ENCODE measurements around the gene CAMSAP2. TPM values are rescaled to one million over a fixed set of nuclear protein-coding genes. Genes with fewer than 3 reads are reported as not detected.

CAMSAP2 gene
- total RNA-seq = 1 to 10 TPM; 3.0 to 4.1 TPM

DNA sequence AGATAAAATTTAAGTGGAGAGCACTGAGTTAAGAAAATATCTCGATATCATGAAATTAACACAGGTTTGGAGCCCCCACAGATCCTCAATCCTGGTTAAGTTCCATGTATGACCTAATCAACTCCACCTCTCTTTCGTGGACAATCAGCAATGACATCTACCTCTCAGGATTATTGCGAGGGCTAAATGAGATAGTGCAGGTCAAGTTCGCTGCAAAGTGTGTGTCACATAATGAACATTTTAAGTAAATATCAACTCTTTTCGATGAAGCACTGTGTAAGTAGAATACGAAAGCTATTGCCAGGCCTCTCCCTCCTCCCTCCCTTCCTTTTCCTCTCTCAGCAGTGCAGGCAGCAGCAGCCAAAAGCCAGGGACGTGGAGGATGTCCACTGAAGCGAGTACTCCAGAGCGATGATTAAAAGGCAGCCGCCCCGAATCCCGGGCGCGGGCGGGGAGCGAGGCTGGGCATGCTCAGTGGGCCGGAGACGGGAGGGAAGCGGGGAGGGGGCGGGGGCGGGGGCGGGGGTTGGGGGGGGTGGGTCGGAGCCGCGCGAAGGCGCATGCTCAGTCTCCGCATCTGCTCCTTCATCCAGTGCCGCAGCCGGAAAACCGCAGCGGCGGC is at the start of gene CAMSAP2:
Gene CAMSAP2, plus strand, starts transcription at position 567 of the 622 bp plus-strand sequence. CDS start 935 bp downstream, outside the sequence.
- CTCF ChIA-PET = interaction anchor here (0.9 to 2.5 kb wide), 3 partner anchors 10 to 234 kb away, joined by 3 to 13 read pairs (median 3); no protein-coding TSS in a partner anchor
- peaks cover 1% of the 10 kb centered on the region for H3K36me3 Mint-ChIP-seq
- DNase-seq = peak; percentile 73
- H3K27ac Mint-ChIP-seq = peak within 1 kb of the TSS; percentile 88
- POLR2A ChIA-PET = interaction anchor here (1.4 kb wide), 1 partner anchor 69 kb away, joined by 8 read pairs; the partner anchor contains the start of gene DDX59
- intact Hi-C loops (cut with micrococcal nuclease) = loop anchor here (2.0 kb wide), 1 partner anchor 68 kb away; no protein-coding TSS in a partner anchor
- no peaks in the 10 kb centered on the region for H3K9me3 Mint-ChIP-seq
- peak within 1 kb of the TSS; percentile 96 for H3K4me3 Mint-ChIP-seq
- H3K27me3 Mint-ChIP-seq = peaks cover 3% of the 10 kb centered on the region
- peaks cover 36% of the 10 kb centered on the region for H3K4me1 Mint-ChIP-seq (ENCODE audit: low read depth)

- H3K36me3 Mint-ChIP-seq = no peaks in the 10 kb centered on the region
- ChIA-PET CTCF (interaction anchor here (0.6 kb wide), 1 partner anchor 405 kb away, joined by 6 read pairs; no protein-coding TSS in a partner anchor), POLR2A (no interaction called here)
- no peak overlapping the region for H3K27ac Mint-ChIP-seq
- no peaks in the 10 kb centered on the region for H3K4me1 Mint-ChIP-seq (ENCODE audit: low read depth)
- intact Hi-C loops (cut with micrococcal nuclease) = no loop called here
- H3K27me3 Mint-ChIP-seq = peaks cover 3% of the 10 kb centered on the region
- no peak overlapping the region for H3K4me3 Mint-ChIP-seq
- DNase-seq = no peak
- H3K9me3 Mint-ChIP-seq = no peaks in the 10 kb centered on the region
Observed at GRCh38 chr1:200692316-200692715, 46.4 kb upstream of the CAMSAP2 start.

DNA sequence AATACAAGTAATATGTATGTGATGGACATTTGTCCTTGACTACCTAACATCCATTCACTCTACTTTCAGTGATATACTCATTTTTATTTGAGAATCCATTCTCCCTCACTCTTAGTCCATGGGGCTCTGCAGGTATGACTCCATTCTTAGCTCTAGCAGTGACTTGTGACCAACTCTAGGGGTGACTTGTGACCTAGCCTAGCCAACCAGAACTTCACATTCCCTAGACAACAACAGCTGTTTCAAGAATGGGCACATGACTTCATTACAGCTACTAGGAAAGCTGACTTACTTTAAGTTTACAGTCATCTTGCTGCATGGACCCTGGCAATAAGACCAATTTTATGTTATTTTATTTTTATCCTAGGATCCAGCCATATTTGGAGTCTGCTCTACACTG is 45.4 kb upstream of the CAMSAP2 start:
- no peak overlapping the region for H3K4me3 Mint-ChIP-seq
- no peak for DNase-seq
- intact Hi-C loops (cut with micrococcal nuclease) = no loop called here
- ChIA-PET POLR2A (no interaction called here), CTCF (interaction anchor here (0.6 to 0.7 kb wide), 3 partner anchors 11 to 286 kb away, joined by 3 to 5 read pairs (median 4); no protein-coding TSS in a partner anchor)
- H3K27me3 Mint-ChIP-seq = peaks cover 3% of the 10 kb centered on the region
- no peaks in the 10 kb centered on the region for H3K36me3 Mint-ChIP-seq
- no peaks in the 10 kb centered on the region for H3K4me1 Mint-ChIP-seq (ENCODE audit: low read depth)
- no peak overlapping the region for H3K27ac Mint-ChIP-seq
- H3K9me3 Mint-ChIP-seq = no peaks in the 10 kb centered on the region

DNA sequence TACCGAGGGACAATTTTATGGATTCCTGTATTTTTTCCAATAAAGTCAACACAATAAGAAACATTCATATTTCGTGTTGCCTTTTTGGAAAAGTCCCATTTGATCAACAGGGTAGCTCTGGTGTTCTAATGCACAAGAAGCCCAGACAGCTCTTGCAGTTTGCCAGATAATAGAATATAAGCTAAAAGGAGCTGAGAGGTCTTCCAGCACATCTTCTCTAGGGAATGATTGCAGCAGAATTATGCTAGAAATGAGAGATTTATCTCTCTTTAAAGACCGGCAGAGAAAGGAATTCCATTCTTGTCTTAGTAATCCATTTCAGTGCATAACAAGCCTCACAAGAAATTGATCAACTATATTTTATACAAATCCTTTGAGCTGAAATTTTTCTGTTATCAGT is 44.0 kb upstream of the CAMSAP2 start:
- no peak for DNase-seq
- H3K4me3 Mint-ChIP-seq = no peak overlapping the region
- no peaks in the 10 kb centered on the region for H3K36me3 Mint-ChIP-seq
- H3K4me1 Mint-ChIP-seq (ENCODE audit: low read depth) = no peaks in the 10 kb centered on the region
- POLR2A ChIA-PET = no interaction called here
- H3K27me3 Mint-ChIP-seq = peaks cover 3% of the 10 kb centered on the region
- CTCF ChIA-PET = interaction anchor here (0.6 kb wide), 1 partner anchor 73 kb away, joined by 3 read pairs; no protein-coding TSS in a partner anchor
- H3K27ac Mint-ChIP-seq = no peak overlapping the region
- intact Hi-C loops (cut with micrococcal nuclease) = no loop called here
- H3K9me3 Mint-ChIP-seq = no peaks in the 10 kb centered on the region

GRCh38 chr1:200699871-200700270 is 38.8 kb upstream of the CAMSAP2 start:
- no peak overlapping the region for H3K4me3 Mint-ChIP-seq
- no peaks in the 10 kb centered on the region for H3K4me1 Mint-ChIP-seq (ENCODE audit: low read depth)
- no peaks in the 10 kb centered on the region for H3K36me3 Mint-ChIP-seq
- no peaks in the 10 kb centered on the region for H3K9me3 Mint-ChIP-seq
- H3K27me3 Mint-ChIP-seq = peaks cover 2% of the 10 kb centered on the region
- no peak for DNase-seq
- CTCF ChIA-PET = interaction anchor here (0.6 to 0.7 kb wide), 2 partner anchors 78 to 190 kb away, joined by 3 read pairs; no protein-coding TSS in a partner anchor
- POLR2A ChIA-PET = no interaction called here
- intact Hi-C loops (cut with micrococcal nuclease) = no loop called here
- H3K27ac Mint-ChIP-seq = no peak overlapping the region

DNA sequence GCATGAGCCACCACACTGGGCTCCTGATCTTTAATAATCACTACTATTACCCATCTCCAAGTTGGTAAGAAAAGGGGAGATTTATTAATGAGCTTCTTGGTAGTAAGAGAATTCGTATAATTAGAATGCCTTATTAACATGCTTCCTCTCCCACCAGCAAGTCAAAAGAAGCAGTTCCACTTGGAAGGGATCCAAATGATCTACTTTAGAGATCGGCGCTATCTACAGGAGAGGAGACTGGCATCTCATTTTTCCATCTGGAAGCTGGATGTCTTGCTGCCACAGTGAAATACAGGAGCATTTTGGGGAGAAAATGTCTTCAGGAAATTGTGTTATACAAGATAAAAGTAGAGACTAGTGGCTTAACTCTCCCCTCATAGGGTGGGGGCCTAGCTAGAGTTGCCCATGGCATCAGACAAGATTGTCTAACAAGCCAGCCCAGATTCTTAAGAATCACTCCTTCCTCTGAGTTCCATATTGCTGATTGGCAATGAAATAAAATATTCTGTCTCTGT is 33.6 kb upstream of the CAMSAP2 start:
- DNase-seq = no peak
- H3K4me3 Mint-ChIP-seq = no peak overlapping the region
- peaks cover 2% of the 10 kb centered on the region for H3K27me3 Mint-ChIP-seq
- ChIA-PET CTCF (no interaction called here), POLR2A (no interaction called here)
- no peaks in the 10 kb centered on the region for H3K4me1 Mint-ChIP-seq (ENCODE audit: low read depth)
- no peaks in the 10 kb centered on the region for H3K36me3 Mint-ChIP-seq
- no peak overlapping the region for H3K27ac Mint-ChIP-seq
- intact Hi-C loops (cut with micrococcal nuclease) = no loop called here
- H3K9me3 Mint-ChIP-seq = no peaks in the 10 kb centered on the region

- Mint-ChIP-seq H3K4me1 (ENCODE audit: low read depth) (no peaks in the 10 kb centered on the region), H3K27ac (no peak overlapping the region), H3K27me3 (peaks cover 2% of the 10 kb centered on the region), H3K9me3 (no peaks in the 10 kb centered on the region), H3K36me3 (no peaks in the 10 kb centered on the region), H3K4me3 (no peak overlapping the region)
- CTCF ChIA-PET = no interaction called here
- POLR2A ChIA-PET = no interaction called here
- intact Hi-C loops (cut with micrococcal nuclease) = no loop called here
- no peak for DNase-seq
Observed at GRCh38 chr1:200706111-200706814, 32.4 kb upstream of the CAMSAP2 start.

DNA sequence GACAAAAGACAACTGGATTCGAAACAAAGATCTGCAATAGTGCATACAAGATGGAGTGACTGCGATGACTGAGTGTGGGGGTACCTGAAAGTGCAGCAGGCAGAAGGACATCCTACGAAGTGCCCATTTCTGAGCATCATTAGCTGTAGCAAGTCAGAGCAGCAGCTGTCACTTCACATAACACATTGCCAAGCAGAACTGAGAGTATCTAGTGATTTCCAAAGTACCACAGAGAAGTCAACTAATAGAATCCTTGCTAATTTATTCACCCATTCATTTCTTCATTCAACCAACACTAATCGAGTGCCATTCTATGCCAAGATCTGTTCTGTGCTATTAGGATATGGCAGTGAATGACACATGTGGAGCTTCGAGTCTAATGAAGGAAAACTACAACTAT is 31.6 kb upstream of the CAMSAP2 start:
- POLR2A ChIA-PET = no interaction called here
- Mint-ChIP-seq H3K4me3 (no peak overlapping the region), H3K9me3 (no peaks in the 10 kb centered on the region), H3K4me1 (ENCODE audit: low read depth) (no peaks in the 10 kb centered on the region), H3K27ac (no peak overlapping the region), H3K27me3 (no peaks in the 10 kb centered on the region), H3K36me3 (no peaks in the 10 kb centered on the region)
- DNase-seq = no peak
- intact Hi-C loops (cut with micrococcal nuclease) = no loop called here
- CTCF ChIA-PET = no interaction called here

DNA sequence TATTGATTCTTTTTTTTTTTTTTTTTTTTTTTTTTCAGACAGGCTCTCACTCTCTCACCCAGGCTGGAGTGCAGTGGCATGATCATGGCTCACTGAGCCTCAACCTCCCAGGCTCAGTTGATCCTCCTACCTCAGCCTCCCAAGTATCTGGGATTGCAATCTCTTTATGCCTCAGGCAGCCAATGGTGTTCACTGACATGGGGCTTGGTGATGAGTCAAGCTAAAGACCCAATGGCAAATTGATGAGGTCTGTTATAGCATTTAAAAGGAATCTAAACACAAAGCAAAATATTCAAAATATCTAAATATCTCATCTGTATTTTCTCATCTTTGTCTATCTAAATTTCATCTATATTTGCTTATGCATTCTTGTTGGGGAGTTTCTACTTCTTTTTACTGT is 30.5 kb upstream of the CAMSAP2 start:
- Mint-ChIP-seq H3K4me3 (no peak overlapping the region), H3K27me3 (no peaks in the 10 kb centered on the region), H3K9me3 (no peaks in the 10 kb centered on the region), H3K36me3 (no peaks in the 10 kb centered on the region), H3K4me1 (ENCODE audit: low read depth) (no peaks in the 10 kb centered on the region), H3K27ac (no peak overlapping the region)
- CTCF ChIA-PET = no interaction called here
- intact Hi-C loops (cut with micrococcal nuclease) = no loop called here
- POLR2A ChIA-PET = no interaction called here
- no peak for DNase-seq

- Mint-ChIP-seq H3K27ac (no peak overlapping the region), H3K4me1 (ENCODE audit: low read depth) (no peaks in the 10 kb centered on the region), H3K4me3 (no peak overlapping the region), H3K36me3 (no peaks in the 10 kb centered on the region), H3K27me3 (no peaks in the 10 kb centered on the region), H3K9me3 (no peaks in the 10 kb centered on the region)
- DNase-seq = no peak
- ChIA-PET CTCF (no interaction called here), POLR2A (no interaction called here)
- intact Hi-C loops (cut with micrococcal nuclease) = no loop called here
Observed at GRCh38 chr1:200708769-200709168, 29.9 kb upstream of the CAMSAP2 start.

DNA sequence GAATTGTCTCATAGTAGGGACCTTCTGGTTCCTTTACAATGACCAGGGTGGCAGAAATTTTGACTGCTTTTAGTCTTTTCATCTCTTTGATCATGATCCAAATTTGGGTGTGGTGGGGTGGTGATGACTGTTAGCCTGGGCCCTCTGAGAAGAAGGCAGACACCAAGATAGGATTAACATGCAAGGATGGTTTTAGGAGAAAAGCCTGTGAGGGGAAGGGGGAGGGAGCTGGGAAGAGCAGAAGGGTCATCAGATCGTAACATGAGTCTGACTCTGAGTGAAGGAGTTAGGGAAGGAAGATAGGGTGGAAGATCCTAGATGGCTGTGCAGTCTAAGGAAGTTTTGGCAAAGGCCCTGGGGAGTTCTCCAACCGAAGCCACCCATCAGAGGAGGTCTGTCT is 28.5 kb upstream of the CAMSAP2 start:
- Mint-ChIP-seq H3K27me3 (no peaks in the 10 kb centered on the region), H3K27ac (no peak overlapping the region), H3K4me3 (no peak overlapping the region), H3K36me3 (no peaks in the 10 kb centered on the region), H3K9me3 (no peaks in the 10 kb centered on the region), H3K4me1 (ENCODE audit: low read depth) (no peaks in the 10 kb centered on the region)
- intact Hi-C loops (cut with micrococcal nuclease) = no loop called here
- DNase-seq = no peak
- POLR2A ChIA-PET = no interaction called here
- CTCF ChIA-PET = no interaction called here

GRCh38 chr1:200714504-200715187 is 24.0 kb upstream of the CAMSAP2 start:
- POLR2A ChIA-PET = interaction anchor here (1.1 kb wide), 1 partner anchor 45 kb away, joined by 3 read pairs; the partner anchor contains the start of gene DDX59
- H3K27me3 Mint-ChIP-seq = peaks cover 13% of the 10 kb centered on the region
- H3K4me1 Mint-ChIP-seq (ENCODE audit: low read depth) = no peaks in the 10 kb centered on the region
- H3K9me3 Mint-ChIP-seq = no peaks in the 10 kb centered on the region
- DNase-seq = no peak
- no peaks in the 10 kb centered on the region for H3K36me3 Mint-ChIP-seq
- CTCF ChIA-PET = interaction anchor here (1.3 kb wide), 1 partner anchor 94 kb away, joined by 3 read pairs; no protein-coding TSS in a partner anchor
- H3K4me3 Mint-ChIP-seq = no peak overlapping the region
- no peak overlapping the region for H3K27ac Mint-ChIP-seq
- intact Hi-C loops (cut with micrococcal nuclease) = no loop called here
